ENCODE results near the gene PTPRU. TPM values are rescaled to one million over a fixed set of nuclear protein-coding genes. Genes with fewer than 3 reads are reported as not detected.
A peak's percentile ranks its signal among the peaks of the same experiment; 100 is the strongest.

Gene PTPRU
- total RNA-seq, 6 donors from 2014 or later, result 44.5 to 87.2 (median 70.1) TPM

DNA sequence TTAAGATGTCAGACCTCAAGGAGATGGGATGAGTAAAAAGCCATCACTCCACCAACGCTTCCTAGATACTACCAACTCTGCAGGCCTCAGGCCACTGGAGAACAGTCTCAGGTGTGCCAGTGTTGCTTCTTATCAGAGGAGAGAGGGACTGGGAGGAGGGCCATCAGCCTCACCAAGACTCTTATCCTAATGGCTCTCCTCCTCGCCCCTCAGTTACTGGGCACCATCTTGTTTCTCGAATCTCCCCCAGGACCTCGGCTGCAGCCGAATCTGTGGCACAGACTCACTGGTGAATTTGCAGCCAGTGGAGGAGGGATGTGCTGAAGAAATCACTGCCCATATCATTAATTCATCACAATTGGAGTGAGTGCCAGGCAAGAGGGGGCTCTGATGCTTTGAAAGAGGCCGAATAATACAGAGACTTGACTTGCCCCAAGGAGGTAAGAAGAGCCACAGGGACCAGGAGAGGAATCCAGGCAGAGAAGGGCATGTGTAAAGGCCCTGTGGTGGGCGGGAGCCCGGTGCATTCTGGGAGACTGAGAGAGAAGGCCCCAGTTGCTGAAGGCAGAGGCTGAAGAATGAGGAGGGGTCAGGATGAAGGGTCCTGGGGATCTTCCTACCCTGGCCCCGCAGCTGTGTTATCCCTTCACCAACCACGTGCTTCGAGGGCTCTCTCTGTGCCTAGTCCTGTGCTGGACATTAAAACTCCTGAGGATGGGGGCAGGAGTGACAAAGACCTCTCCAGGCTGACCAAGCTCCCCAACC lies 129.8 kb downstream of the PTPRU start:
- Histone ChIP-seq H3K27me3 (no peaks in the 10 kb centered on the region), H3K4me1 (no peaks in the 10 kb centered on the region), H3K9me3 (peaks cover 0 to 4% (median 0%) of the 10 kb centered on the region in 4 donors), H3K27ac (no peak overlapping the region), H3K36me3 (no peaks in the 10 kb centered on the region), H3K4me3 (no peak overlapping the region)
- DNase-seq (no peak), ATAC-seq (ENCODE audit: low FRiP score in 2 of 2) (no peak)
- no peak for TF ChIP-seq POLR2AphosphoS5 (IDR thresholded peaks at IDR 0.05)
- no peak for TF ChIP-seq POLR2A (IDR thresholded peaks at IDR 0.05)
- TF ChIP-seq, protein P1, sequence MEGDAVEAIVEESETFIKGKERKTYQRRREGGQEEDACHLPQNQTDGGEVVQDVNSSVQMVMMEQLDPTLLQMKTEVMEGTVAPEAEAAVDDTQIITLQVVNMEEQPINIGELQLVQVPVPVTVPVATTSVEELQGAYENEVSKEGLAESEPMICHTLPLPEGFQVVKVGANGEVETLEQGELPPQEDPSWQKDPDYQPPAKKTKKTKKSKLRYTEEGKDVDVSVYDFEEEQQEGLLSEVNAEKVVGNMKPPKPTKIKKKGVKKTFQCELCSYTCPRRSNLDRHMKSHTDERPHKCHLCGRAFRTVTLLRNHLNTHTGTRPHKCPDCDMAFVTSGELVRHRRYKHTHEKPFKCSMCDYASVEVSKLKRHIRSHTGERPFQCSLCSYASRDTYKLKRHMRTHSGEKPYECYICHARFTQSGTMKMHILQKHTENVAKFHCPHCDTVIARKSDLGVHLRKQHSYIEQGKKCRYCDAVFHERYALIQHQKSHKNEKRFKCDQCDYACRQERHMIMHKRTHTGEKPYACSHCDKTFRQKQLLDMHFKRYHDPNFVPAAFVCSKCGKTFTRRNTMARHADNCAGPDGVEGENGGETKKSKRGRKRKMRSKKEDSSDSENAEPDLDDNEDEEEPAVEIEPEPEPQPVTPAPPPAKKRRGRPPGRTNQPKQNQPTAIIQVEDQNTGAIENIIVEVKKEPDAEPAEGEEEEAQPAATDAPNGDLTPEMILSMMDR (IDR thresholded peaks at IDR 0.05), result no peak
- no peak for TF ChIP-seq EP300 (IDR thresholded peaks at IDR 0.05)
- whole genome bisulfite sequencing, 2 donors, result 82 to 94% methylated on average over 11 of the region's 11 CpGs

DNA sequence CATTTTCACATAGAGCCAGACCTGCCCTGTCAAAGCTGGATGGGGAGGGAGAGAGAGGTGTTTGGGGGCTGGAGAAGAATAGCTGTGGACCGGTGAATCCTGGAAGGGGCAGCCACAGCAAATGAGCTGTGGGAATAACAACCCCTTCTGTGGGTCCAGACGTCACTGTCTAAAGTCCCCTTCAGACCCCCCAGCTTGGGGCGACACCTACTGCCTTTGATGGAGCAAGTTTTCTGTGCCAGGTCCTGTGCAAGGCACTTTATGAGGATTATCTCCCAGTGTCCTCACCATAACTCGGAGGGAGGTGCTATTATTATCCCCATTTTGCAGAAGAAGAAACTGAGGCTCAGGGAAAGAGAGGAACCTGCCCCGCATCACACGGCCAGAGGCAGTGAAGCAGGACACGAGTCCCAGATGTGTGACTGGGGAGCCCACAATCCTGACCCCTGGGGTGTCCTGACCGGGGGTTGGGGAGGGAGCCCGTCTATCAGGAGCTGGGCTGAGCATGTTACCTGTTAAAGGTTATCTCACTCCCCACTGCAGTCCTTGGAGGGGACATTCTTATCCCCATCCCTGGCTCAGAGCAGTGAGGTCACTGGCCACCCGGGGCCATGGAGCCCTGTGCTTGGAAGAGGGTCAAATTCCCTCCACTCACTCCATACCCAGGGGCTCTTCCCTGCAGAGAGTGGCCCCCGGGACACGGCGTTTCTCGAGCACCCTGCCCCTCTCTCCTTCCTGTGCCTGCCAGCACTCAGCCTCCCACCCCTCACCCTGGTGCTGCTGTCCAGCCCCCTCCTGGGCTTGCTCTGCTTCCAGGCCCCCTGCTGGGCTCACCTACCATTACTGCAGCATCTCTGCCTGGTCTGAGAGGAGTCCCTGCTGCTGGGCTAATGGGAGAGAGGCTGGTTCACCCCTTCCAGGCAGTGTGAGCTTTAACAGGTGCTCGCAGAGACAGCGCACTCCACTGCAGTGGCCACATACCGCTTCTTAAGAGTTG lies 132.9 kb downstream of the PTPRU start:
- WGBS, 2 donors, result 66 to 80% methylated on average over 11 to 17 of the region's 17 CpGs
- Histone ChIP-seq H3K36me3 (no peaks in the 10 kb centered on the region), H3K4me3 (no peak overlapping the region), H3K27me3 (no peaks in the 10 kb centered on the region), H3K9me3 (peaks cover 0 to 4% (median 0%) of the 10 kb centered on the region in 4 donors), H3K27ac (no peak overlapping the region), H3K4me1 (no peaks in the 10 kb centered on the region)
- TF ChIP-seq, protein P1 (IDR thresholded peaks at IDR 0.05), result no peak
- TF ChIP-seq POLR2AphosphoS5 (IDR thresholded peaks at IDR 0.05) (no peak), POLR2A (IDR thresholded peaks at IDR 0.05) (no peak), EP300 (IDR thresholded peaks at IDR 0.05) (no peak)
- ATAC-seq (ENCODE audit: low FRiP score in 2 of 2) (no peak), DNase-seq (peak in 1 of 2 donors; percentile 42)

DNA sequence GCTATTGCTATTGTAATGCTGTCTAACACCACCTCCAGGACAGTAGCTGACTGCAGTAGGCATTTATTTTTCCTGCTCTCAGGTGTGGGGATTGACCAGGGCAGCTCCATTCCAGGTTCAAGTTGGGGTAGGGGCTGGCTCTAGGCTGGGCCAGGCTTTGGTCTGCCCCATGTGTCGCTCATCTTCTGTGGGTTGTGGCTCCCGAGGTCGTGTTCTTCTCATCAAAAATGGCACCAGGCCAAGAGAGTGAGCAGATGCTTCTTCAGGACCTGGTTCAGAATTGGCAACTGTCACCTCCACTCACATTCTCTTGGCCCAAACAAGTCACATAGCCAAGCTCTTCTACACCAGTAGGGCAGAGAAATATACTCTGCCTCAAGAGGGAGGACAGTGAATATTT lies 133.7 kb downstream of the PTPRU start:
- H3K9me3 ChIP-seq, result peaks cover 0 to 4% (median 0%) of the 10 kb centered on the region in 4 donors
- no peaks in the 10 kb centered on the region for H3K36me3 ChIP-seq
- ATAC-seq (ENCODE audit: low FRiP score in 2 of 2) (no peak), DNase-seq (no peak)
- H3K4me3 ChIP-seq, result no peak overlapping the region
- WGBS, 2 donors, result 66 to 83% methylated on average over 3 of the region's 3 CpGs
- no peaks in the 10 kb centered on the region for H3K4me1 ChIP-seq
- H3K27ac ChIP-seq, result no peak overlapping the region
- no peaks in the 10 kb centered on the region for H3K27me3 ChIP-seq
- TF ChIP-seq EP300 (IDR thresholded peaks at IDR 0.05) (no peak), POLR2A (IDR thresholded peaks at IDR 0.05) (no peak), POLR2AphosphoS5 (IDR thresholded peaks at IDR 0.05) (no peak)
- TF ChIP-seq, protein P1 (IDR thresholded peaks at IDR 0.05), result no peak

DNA sequence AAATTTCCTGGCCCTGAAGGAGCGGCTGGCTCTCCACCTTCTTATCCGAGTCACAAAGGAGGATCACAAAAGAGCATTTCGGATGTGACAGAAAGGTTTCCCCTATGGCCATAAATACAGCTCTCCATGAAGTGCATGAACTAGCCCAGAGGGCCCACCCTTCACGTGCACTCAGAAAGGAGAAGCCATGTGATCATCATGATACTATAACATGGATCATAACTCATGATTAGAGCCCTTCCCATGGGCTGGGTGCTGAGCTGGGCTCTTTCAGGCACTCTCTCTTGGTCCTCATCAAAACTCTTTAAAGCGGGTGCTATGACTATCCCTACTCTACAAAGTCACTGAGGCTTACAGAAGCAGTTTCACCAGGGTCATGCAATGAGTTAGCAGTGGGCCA lies 135.0 kb downstream of the PTPRU start:
- Histone ChIP-seq H3K4me3 (no peak overlapping the region), H3K36me3 (no peaks in the 10 kb centered on the region), H3K9me3 (peaks cover 0 to 4% (median 0%) of the 10 kb centered on the region in 4 donors), H3K27me3 (no peaks in the 10 kb centered on the region), H3K4me1 (no peaks in the 10 kb centered on the region), H3K27ac (no peak overlapping the region)
- no peak for TF ChIP-seq POLR2A (IDR thresholded peaks at IDR 0.05)
- TF ChIP-seq EP300 (IDR thresholded peaks at IDR 0.05), result no peak
- TF ChIP-seq POLR2AphosphoS5 (IDR thresholded peaks at IDR 0.05), result no peak
- TF ChIP-seq, protein P1 (IDR thresholded peaks at IDR 0.05), result no peak
- no peak for ATAC-seq (ENCODE audit: low FRiP score in 2 of 2)
- no peak for DNase-seq
- WGBS, 2 donors, result 82 to 85% methylated on average over 5 of the region's 5 CpGs

All from upper lobe of left lung (tissue), 6 donors.